Lower lobe of right lung (tissue), 2 donors: ENCODE measurements around the gene CCDC178. TPM values are rescaled to one million over a fixed set of nuclear protein-coding genes. Genes with fewer than 3 reads are reported as not detected.

Source experiments
- ATAC-seq, 2 donors: fragments of 200-7000 bp; cut with Tn5 transposase; one replicate each; pipeline ENCODE4 v1.9.1; 2020 to 2022; ENCODE audit warnings: mild to moderate bottlenecking in 2 of 2, moderate library complexity in 2 of 2
- DNase-seq: peaks from one replicate; pipeline ENCODE4 v3.0.0-alpha.2; 2020
- H3K27ac ChIP-seq: fragments of 200-600 bp; one replicate; pipeline ENCODE4 v1.8.0; 2022
- H3K27me3 ChIP-seq: fragments of 200-600 bp; one replicate; pipeline ENCODE4 v1.8.0; 2022; ENCODE audit warnings: low read depth
- H3K36me3 ChIP-seq: fragments of 200-600 bp; one replicate; pipeline ENCODE4 v1.8.0; 2022; ENCODE audit warnings: mild to moderate bottlenecking
- H3K4me1 ChIP-seq: fragments of 200-600 bp; one replicate; pipeline ENCODE4 v1.8.0; 2022
- H3K4me3 ChIP-seq: fragments of 200-600 bp; one replicate; pipeline ENCODE4 v1.8.0; 2022; ENCODE audit warnings: mild to moderate bottlenecking
- H3K9me3 ChIP-seq: fragments of 200-600 bp; one replicate; pipeline ENCODE4 v1.8.0; 2022
- intact Hi-C: fragments of 100-400 bp; cut with DNase I; formaldehyde crosslinking; loops from one replicate; pipeline ENCODE4 v1.11.0; 2022
- total RNA-seq: library from RNA; stranded (reverse); fragmentation: NEBNext Ultra II Directional; extraction: Animal tissue kit (Norgen Biotek cat#: 25700); gene quantifications from one replicate; pipeline ENCODE4 v1.2.1, GENCODE V29; 2021
- TF ChIP-seq, protein P1 (sequence below): fragments of 200-600 bp; IDR thresholded peaks from one replicate; pipeline ENCODE4 v1.8.0; 2022; ENCODE audit warnings: antibody characterized with exemption, mild to moderate bottlenecking
- donor health status: DM: no; HTN: yes; CAD: no; lungs with severe emphysema.

Gene CCDC178
- total RNA-seq, 1 donor from 2014 or later, result not detected

DNA sequence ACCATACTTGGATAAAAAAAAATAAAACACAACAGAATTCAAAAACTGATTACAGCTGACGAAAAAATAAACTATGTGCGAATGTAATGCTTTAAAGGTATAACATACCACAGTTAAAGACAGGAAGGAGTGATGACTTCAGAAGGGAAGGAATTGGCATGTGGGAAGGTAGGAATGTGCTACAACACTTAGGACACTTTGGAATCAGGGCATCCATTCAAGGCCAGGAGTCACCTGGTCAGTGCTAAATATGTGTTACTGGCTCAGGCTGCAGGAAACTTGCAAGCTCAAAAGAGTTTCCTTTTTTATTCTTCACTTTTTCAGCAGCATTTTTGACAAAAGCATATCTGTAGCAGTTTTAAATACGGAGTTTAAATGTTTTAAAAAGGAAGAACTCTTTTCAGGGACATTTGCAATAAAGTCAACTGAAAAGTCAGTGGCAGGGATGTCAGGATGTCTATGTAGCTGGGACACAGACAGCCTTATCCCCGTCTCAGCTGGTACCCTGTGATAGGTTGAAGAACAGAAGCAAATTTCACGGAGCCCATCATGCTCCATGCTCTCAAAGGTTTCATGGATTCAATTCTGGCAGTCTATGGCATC, 529.7 kb downstream of the CCDC178 start:
- Histone ChIP-seq H3K27me3 (no peaks in the 10 kb centered on the region), H3K27ac (no peak overlapping the region), H3K4me3 (no peak overlapping the region), H3K36me3 (no peaks in the 10 kb centered on the region), H3K9me3 (no peaks in the 10 kb centered on the region), H3K4me1 (no peaks in the 10 kb centered on the region)
- TF ChIP-seq, protein P1, sequence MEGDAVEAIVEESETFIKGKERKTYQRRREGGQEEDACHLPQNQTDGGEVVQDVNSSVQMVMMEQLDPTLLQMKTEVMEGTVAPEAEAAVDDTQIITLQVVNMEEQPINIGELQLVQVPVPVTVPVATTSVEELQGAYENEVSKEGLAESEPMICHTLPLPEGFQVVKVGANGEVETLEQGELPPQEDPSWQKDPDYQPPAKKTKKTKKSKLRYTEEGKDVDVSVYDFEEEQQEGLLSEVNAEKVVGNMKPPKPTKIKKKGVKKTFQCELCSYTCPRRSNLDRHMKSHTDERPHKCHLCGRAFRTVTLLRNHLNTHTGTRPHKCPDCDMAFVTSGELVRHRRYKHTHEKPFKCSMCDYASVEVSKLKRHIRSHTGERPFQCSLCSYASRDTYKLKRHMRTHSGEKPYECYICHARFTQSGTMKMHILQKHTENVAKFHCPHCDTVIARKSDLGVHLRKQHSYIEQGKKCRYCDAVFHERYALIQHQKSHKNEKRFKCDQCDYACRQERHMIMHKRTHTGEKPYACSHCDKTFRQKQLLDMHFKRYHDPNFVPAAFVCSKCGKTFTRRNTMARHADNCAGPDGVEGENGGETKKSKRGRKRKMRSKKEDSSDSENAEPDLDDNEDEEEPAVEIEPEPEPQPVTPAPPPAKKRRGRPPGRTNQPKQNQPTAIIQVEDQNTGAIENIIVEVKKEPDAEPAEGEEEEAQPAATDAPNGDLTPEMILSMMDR, result no peak
- intact Hi-C loops, result no loop called here
- ATAC-seq (no peak), DNase-seq (no peak)

DNA sequence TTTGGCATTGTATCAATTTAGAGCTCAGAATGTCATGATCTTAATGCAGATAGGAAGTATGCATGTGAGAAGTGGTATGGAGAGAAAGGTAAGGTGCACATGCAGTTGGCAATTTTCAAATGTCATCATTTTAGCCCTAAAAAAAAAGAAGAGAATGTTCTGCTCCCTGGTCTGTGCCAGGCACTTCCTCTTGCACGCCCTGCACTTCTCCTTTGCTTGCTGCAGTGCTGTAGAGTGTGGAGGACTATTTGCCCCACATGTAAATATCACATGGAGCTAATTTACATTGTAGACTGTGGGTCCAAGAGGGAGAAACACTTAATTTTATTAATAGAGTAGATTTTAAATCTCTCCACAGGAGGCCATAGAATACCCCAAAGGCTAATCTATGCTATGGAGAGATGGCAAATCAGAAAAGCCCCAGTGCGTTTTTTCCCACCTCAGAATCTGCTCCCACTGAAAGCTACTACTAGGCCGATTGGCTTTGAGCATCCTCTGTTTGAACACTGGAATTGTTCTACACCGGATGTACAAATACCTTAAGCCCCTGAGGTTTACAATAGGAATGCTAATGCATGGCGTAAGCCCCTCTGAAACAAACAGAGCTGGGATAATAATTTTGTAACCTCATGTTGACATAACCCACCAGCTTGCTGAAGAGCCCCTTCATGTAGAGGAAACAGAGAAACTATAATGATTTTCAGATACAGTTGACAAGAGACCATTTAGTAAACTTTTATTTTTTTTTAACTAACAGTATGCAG, 530.5 kb downstream of the CCDC178 start:
- Histone ChIP-seq H3K4me3 (no peak overlapping the region), H3K27ac (no peak overlapping the region), H3K27me3 (no peaks in the 10 kb centered on the region), H3K36me3 (no peaks in the 10 kb centered on the region), H3K4me1 (no peaks in the 10 kb centered on the region), H3K9me3 (no peaks in the 10 kb centered on the region)
- intact Hi-C loops, result no loop called here
- TF ChIP-seq, protein P1, result no peak
- no peak for ATAC-seq
- DNase-seq, result no peak

DNA sequence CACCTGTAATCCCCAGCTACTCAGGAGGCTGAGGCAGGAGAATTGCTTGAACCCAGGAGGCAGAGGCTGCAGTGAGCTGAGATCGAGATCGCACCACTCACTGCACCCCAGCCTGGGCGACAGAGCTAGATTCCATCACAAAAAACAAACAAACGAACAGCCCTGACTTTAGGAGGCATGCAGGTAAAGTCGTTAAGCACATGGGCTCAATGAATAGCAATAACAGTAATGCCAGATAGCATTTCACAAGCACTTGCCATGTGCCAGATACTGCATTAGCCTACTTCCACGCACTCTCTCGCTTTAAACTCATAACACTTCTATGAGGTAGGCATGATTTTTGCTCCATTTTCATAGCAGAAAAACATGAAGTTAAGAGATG, 532.1 kb downstream of the CCDC178 start:
- Histone ChIP-seq H3K4me1 (no peaks in the 10 kb centered on the region), H3K27ac (no peak overlapping the region), H3K27me3 (no peaks in the 10 kb centered on the region), H3K9me3 (no peaks in the 10 kb centered on the region), H3K36me3 (no peaks in the 10 kb centered on the region), H3K4me3 (no peak overlapping the region)
- intact Hi-C loops, result no loop called here
- ATAC-seq (no peak), DNase-seq (no peak)
- TF ChIP-seq, protein P1, result no peak

DNA sequence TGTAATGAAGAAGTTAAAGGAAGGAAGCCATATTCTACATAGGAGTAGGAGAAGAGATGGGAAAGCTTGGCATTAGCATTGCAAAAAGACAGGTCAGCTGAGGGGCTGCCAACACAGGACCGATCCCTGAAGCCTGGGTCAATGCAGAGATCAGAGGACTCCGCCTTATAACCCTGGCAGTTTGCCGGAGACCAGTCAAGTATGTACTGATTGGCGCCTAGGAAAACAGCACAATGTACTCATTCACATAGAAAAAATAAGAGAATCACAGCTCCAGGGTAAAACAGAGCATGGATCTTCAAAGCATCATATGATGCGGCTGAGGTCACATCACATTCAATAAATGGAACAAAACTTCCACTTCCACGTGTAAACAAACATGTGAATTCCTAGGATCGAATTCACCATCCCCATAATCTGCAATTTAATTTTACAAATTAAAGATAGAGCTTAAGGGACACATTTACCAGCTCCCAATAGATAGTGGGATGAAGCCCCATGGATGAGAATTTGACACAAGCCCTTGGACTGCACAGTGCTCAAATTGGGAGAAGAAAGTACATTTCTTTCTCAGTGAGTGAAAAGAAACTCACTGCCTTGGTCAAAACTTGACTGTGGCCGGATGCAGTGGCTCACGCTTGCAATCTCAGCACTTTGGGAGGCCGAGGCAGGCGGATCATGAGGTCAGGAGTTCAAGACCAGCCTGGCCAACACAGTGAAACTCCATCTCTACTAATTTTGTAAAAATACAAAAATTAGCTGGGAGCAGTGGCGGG, 532.7 kb downstream of the CCDC178 start:
- no peak overlapping the region for H3K27ac ChIP-seq
- TF ChIP-seq, protein P1, result no peak
- H3K4me1 ChIP-seq, result no peaks in the 10 kb centered on the region
- H3K36me3 ChIP-seq, result no peaks in the 10 kb centered on the region
- intact Hi-C loops, result no loop called here
- DNase-seq (no peak), ATAC-seq (no peak)
- H3K4me3 ChIP-seq, result no peak overlapping the region
- no peaks in the 10 kb centered on the region for H3K27me3 ChIP-seq
- H3K9me3 ChIP-seq, result no peaks in the 10 kb centered on the region

DNA sequence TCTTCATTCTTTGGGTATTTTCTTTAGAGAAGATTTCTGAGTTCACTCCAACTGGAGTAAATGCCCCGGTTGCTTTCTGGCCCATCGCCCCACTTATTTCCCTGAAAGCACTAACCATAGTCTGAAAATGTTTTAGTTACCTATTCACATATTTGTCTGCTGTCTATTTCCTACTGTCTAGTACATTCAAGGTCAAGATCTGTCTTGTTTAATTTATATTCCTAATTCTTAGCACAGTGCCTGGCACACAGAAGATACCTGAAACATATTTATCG, 533.3 kb downstream of the CCDC178 start:
- Histone ChIP-seq H3K27me3 (no peaks in the 10 kb centered on the region), H3K9me3 (no peaks in the 10 kb centered on the region), H3K27ac (no peak overlapping the region), H3K4me1 (no peaks in the 10 kb centered on the region), H3K4me3 (no peak overlapping the region), H3K36me3 (no peaks in the 10 kb centered on the region)
- intact Hi-C loops, result no loop called here
- ATAC-seq, result no peak
- no peak for DNase-seq
- TF ChIP-seq, protein P1, result no peak
